ENCODE results near the gene NDUFS1. TPM values are rescaled to one million over a fixed set of nuclear protein-coding genes. Genes with fewer than 3 reads are reported as not detected.
"Not testable (repeated sequence)": the region's sequence is repeated elsewhere in the genome, so short reads cannot be mapped to it uniquely, and the experiment has no call there.

The NDUFS1 gene
- total RNA-seq, 1 experiment from 2014 or later = 106 TPM

- no peaks in the 10 kb centered on the region for H3K36me3 ChIP-seq (ENCODE audit: control insufficient read depth, insufficient read depth, low read length)
- H3K27me3 ChIP-seq (ENCODE audit: control insufficient read depth, insufficient read depth, low read length) = peaks cover 3% of the 10 kb centered on the region; the same call in 1 of the 2 replicates
- TF ChIP-seq SIN3A (IDR thresholded peaks at IDR 0.05; ENCODE audit: borderline replicate concordance, insufficient read depth, low read depth, low read length) = no peak
- no peak for TF ChIP-seq POLR2AphosphoS5 (IDR thresholded peaks at IDR 0.05; ENCODE audit: low read depth, low read length)
- TF ChIP-seq, protein P1, sequence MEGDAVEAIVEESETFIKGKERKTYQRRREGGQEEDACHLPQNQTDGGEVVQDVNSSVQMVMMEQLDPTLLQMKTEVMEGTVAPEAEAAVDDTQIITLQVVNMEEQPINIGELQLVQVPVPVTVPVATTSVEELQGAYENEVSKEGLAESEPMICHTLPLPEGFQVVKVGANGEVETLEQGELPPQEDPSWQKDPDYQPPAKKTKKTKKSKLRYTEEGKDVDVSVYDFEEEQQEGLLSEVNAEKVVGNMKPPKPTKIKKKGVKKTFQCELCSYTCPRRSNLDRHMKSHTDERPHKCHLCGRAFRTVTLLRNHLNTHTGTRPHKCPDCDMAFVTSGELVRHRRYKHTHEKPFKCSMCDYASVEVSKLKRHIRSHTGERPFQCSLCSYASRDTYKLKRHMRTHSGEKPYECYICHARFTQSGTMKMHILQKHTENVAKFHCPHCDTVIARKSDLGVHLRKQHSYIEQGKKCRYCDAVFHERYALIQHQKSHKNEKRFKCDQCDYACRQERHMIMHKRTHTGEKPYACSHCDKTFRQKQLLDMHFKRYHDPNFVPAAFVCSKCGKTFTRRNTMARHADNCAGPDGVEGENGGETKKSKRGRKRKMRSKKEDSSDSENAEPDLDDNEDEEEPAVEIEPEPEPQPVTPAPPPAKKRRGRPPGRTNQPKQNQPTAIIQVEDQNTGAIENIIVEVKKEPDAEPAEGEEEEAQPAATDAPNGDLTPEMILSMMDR (IDR thresholded peaks at IDR 0.05) = no peak
- no peak for TF ChIP-seq TCF7L2 (IDR thresholded peaks at IDR 0.05; ENCODE audit: low read depth, low read length)
- no peak for TF ChIP-seq REST (IDR thresholded peaks at IDR 0.05; ENCODE audit: insufficient read depth in 1 of 2, low read depth in 2 of 2, low read length in 1 of 2)
- no peaks in the 10 kb centered on the region for H3K4me1 ChIP-seq (ENCODE audit: control insufficient read depth, insufficient read depth, low read length)
- H3K27ac ChIP-seq (ENCODE audit: low read length) = no peak overlapping the region
- in situ Hi-C loops (cut with HindIII; ENCODE audit: low pct_unique_long_range_greater_than_20kb, low sequenced_read_pairs) (no loop called here), intact Hi-C loops (cut with micrococcal nuclease; ENCODE audit: unreplicated experiment) (no loop called here)
- H3K4me3 ChIP-seq (ENCODE audit: low read depth in 2 of 2, low read length in 2 of 2) = no peak overlapping the region
- no peak for DNase-seq (ENCODE audit: low read depth, low spot score)
- POLR2A ChIA-PET = interaction anchor here (0.7 kb wide), 1 partner anchor 257 kb away, joined by 3 read pairs; no protein-coding TSS in a partner anchor
- BruUV-seq (replicated peaks) = no TSS peak
- no peak for ATAC-seq
- CTCF ChIA-PET = no interaction called here
- no peaks in the 10 kb centered on the region for H3K9me3 ChIP-seq (ENCODE audit: control insufficient read depth, insufficient read depth, low read depth, low read length)
Observed at GRCh38 chr2:206189691-206190090, 30.4 kb upstream of the NDUFS1 start.

DNA sequence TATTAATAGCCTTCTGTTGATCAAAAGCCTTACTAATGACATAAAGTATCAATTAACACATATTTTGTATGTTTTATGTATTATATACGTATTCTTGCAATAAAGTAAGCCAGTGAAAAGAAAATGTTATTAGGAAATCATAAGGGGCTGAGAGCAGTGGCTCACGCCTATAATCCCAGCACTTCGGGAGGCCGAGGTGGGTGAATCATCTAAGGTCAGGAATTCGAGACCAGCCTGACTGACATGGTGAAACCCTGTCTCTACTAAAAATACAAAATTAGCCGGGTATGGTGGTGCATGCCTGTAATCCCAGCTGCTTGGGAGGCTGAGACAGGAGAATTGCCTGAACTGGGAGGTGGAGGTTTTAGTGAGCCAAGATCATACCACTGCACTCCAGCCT, 22.3 kb upstream of the NDUFS1 start:
- CTCF ChIA-PET; DNase-seq (ENCODE audit: low read depth, low spot score); intact Hi-C loops (cut with micrococcal nuclease; ENCODE audit: unreplicated experiment); H3K4me1 ChIP-seq (ENCODE audit: control insufficient read depth, insufficient read depth, low read length); H3K36me3 ChIP-seq (ENCODE audit: control insufficient read depth, insufficient read depth, low read length); in situ Hi-C loops (cut with HindIII; ENCODE audit: low pct_unique_long_range_greater_than_20kb, low sequenced_read_pairs); ATAC-seq; H3K27me3 ChIP-seq (ENCODE audit: control insufficient read depth, insufficient read depth, low read length); POLR2A ChIA-PET; BruUV-seq (replicated peaks); H3K27ac ChIP-seq (ENCODE audit: low read length); H3K9me3 ChIP-seq (ENCODE audit: control insufficient read depth, insufficient read depth, low read depth, low read length); H3K4me3 ChIP-seq (ENCODE audit: low read depth in 2 of 2, low read length in 2 of 2): not testable (repeated sequence)

DNA sequence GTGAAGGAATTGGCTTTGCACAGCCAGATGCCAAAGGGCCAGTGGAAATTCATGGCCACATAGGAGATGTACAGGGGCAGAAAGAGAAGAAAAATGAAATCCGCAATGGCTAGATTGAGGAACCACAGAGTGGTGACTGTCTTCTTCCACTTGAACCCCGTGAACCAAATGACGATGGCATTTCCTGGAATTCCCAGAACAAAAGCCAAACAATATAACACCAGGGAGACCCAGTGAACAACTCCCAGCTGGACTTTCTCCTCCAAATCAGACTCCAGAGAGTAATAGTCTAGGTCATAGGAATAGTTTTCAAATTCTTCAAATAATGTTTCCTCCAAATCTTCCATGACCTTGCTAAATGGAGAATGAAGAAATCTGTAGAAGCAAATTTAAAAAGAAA, 17.7 kb upstream of the NDUFS1 start:
- in situ Hi-C loops (cut with HindIII; ENCODE audit: low pct_unique_long_range_greater_than_20kb, low sequenced_read_pairs) = no loop called here
- ChIA-PET POLR2A (no interaction called here), CTCF (no interaction called here)
- Histone ChIP-seq H3K4me1 (ENCODE audit: control insufficient read depth, insufficient read depth, low read length) (no peaks in the 10 kb centered on the region), H3K27me3 (ENCODE audit: control insufficient read depth, insufficient read depth, low read length) (no peaks in the 10 kb centered on the region), H3K27ac (ENCODE audit: low read length) (no peak overlapping the region), H3K4me3 (ENCODE audit: low read depth in 2 of 2, low read length in 2 of 2) (no peak overlapping the region), H3K36me3 (ENCODE audit: control insufficient read depth, insufficient read depth, low read length) (no peaks in the 10 kb centered on the region), H3K9me3 (ENCODE audit: control insufficient read depth, insufficient read depth, low read depth, low read length) (no peaks in the 10 kb centered on the region)
- DNase-seq (ENCODE audit: low read depth, low spot score) = no peak
- intact Hi-C loops (cut with micrococcal nuclease; ENCODE audit: unreplicated experiment) = no loop called here
- TF ChIP-seq, protein P1 (IDR thresholded peaks at IDR 0.05) = no peak
- TF ChIP-seq REST (IDR thresholded peaks at IDR 0.05; ENCODE audit: insufficient read depth in 1 of 2, low read depth in 2 of 2, low read length in 1 of 2) (no peak), SIN3A (IDR thresholded peaks at IDR 0.05; ENCODE audit: borderline replicate concordance, insufficient read depth, low read depth, low read length) (no peak), POLR2AphosphoS5 (IDR thresholded peaks at IDR 0.05; ENCODE audit: low read depth, low read length) (no peak)
- BruUV-seq (replicated peaks) = no TSS peak
- no peak for ATAC-seq

All from Panc1 (cell line).